ENCODE data around the gene CD82.
A peak's percentile ranks its signal among the peaks of the same experiment; 100 is the strongest.

Gene CD82

GRCh38 chr11:44561275-44561805 is 4.1 kb upstream of the CD82 start:
- H3K27ac ChIP-seq (ENCODE audit: low read length) = no peak overlapping the region
- WGBS (ENCODE audit: insufficient coverage, insufficient read length) = no CpG with 5 or more reads among the region's 3 CpGs
- H3K9me3 ChIP-seq (ENCODE audit: control insufficient read depth, insufficient read depth, low read length) = no peaks in the 10 kb centered on the region
- peaks cover 11% of the 10 kb centered on the region for H3K4me1 ChIP-seq (ENCODE audit: control insufficient read depth, insufficient read depth, low read length)
- no peak for DNase-seq (ENCODE audit: low read depth, low spot score)
- H3K27me3 ChIP-seq (ENCODE audit: control insufficient read depth, insufficient read depth, low read length) = no peaks in the 10 kb centered on the region
- H3K36me3 ChIP-seq (ENCODE audit: control insufficient read depth, insufficient read depth, low read length) = no peaks in the 10 kb centered on the region
- H3K4me3 ChIP-seq (ENCODE audit: low read length) = no peak overlapping the region

GRCh38 chr11:44561964-44562734 is 3.3 kb upstream of the CD82 start:
- DNase-seq (ENCODE audit: low read depth, low spot score) = no peak
- no peaks in the 10 kb centered on the region for H3K36me3 ChIP-seq (ENCODE audit: control insufficient read depth, insufficient read depth, low read length)
- H3K4me3 ChIP-seq (ENCODE audit: low read length) = no peak overlapping the region
- H3K27ac ChIP-seq (ENCODE audit: low read length) = no peak overlapping the region
- no peaks in the 10 kb centered on the region for H3K9me3 ChIP-seq (ENCODE audit: control insufficient read depth, insufficient read depth, low read length)
- no CpG with 5 or more reads among the region's 8 CpGs for WGBS (ENCODE audit: insufficient coverage, insufficient read length)
- H3K27me3 ChIP-seq (ENCODE audit: control insufficient read depth, insufficient read depth, low read length) = no peaks in the 10 kb centered on the region
- peaks cover 9% of the 10 kb centered on the region for H3K4me1 ChIP-seq (ENCODE audit: control insufficient read depth, insufficient read depth, low read length)

GRCh38 chr11:44562845-44563460 is 2.5 kb upstream of the CD82 start:
- H3K4me1 ChIP-seq (ENCODE audit: control insufficient read depth, insufficient read depth, low read length) = peaks cover 10% of the 10 kb centered on the region
- no peaks in the 10 kb centered on the region for H3K9me3 ChIP-seq (ENCODE audit: control insufficient read depth, insufficient read depth, low read length)
- H3K27ac ChIP-seq (ENCODE audit: low read length) = no peak overlapping the region
- H3K27me3 ChIP-seq (ENCODE audit: control insufficient read depth, insufficient read depth, low read length) = no peaks in the 10 kb centered on the region
- no peak overlapping the region for H3K4me3 ChIP-seq (ENCODE audit: low read length)
- no peaks in the 10 kb centered on the region for H3K36me3 ChIP-seq (ENCODE audit: control insufficient read depth, insufficient read depth, low read length)
- no peak for DNase-seq (ENCODE audit: low read depth, low spot score)
- WGBS (ENCODE audit: insufficient coverage, insufficient read length) = no CpG with 5 or more reads among the region's 5 CpGs

GRCh38 chr11:44563711-44564110 is 1.8 kb upstream of the CD82 start:
- Histone ChIP-seq H3K36me3 (ENCODE audit: control insufficient read depth, insufficient read depth, low read length) (no peaks in the 10 kb centered on the region), H3K4me1 (ENCODE audit: control insufficient read depth, insufficient read depth, low read length) (peaks cover 10% of the 10 kb centered on the region), H3K27ac (ENCODE audit: low read length) (no peak overlapping the region), H3K9me3 (ENCODE audit: control insufficient read depth, insufficient read depth, low read length) (no peaks in the 10 kb centered on the region), H3K27me3 (ENCODE audit: control insufficient read depth, insufficient read depth, low read length) (no peaks in the 10 kb centered on the region), H3K4me3 (ENCODE audit: low read length) (no peak overlapping the region)
- no peak for DNase-seq (ENCODE audit: low read depth, low spot score)
- no CpG with 5 or more reads among the region's 6 CpGs for WGBS (ENCODE audit: insufficient coverage, insufficient read length)

GRCh38 chr11:44564166-44564565 is 1.3 kb upstream of the CD82 start:
- peaks cover 10% of the 10 kb centered on the region for H3K4me1 ChIP-seq (ENCODE audit: control insufficient read depth, insufficient read depth, low read length)
- H3K27me3 ChIP-seq (ENCODE audit: control insufficient read depth, insufficient read depth, low read length) = no peaks in the 10 kb centered on the region
- no peak overlapping the region for H3K4me3 ChIP-seq (ENCODE audit: low read length)
- H3K36me3 ChIP-seq (ENCODE audit: control insufficient read depth, insufficient read depth, low read length) = no peaks in the 10 kb centered on the region
- H3K9me3 ChIP-seq (ENCODE audit: control insufficient read depth, insufficient read depth, low read length) = no peaks in the 10 kb centered on the region
- DNase-seq (ENCODE audit: low read depth, low spot score) = no peak
- no peak overlapping the region for H3K27ac ChIP-seq (ENCODE audit: low read length)
- no CpG with 5 or more reads among the region's 7 CpGs for WGBS (ENCODE audit: insufficient coverage, insufficient read length)

GRCh38 chr11:44564670-44565210 is 723 bp upstream of the CD82 start:
- Histone ChIP-seq H3K27me3 (ENCODE audit: control insufficient read depth, insufficient read depth, low read length) (no peaks in the 10 kb centered on the region), H3K4me1 (ENCODE audit: control insufficient read depth, insufficient read depth, low read length) (peaks cover 8% of the 10 kb centered on the region), H3K9me3 (ENCODE audit: control insufficient read depth, insufficient read depth, low read length) (no peaks in the 10 kb centered on the region), H3K36me3 (ENCODE audit: control insufficient read depth, insufficient read depth, low read length) (no peaks in the 10 kb centered on the region), H3K4me3 (ENCODE audit: low read length) (peak overlapping the region; percentile 18), H3K27ac (ENCODE audit: low read length) (no peak overlapping the region)
- DNase-seq (ENCODE audit: low read depth, low spot score) = no peak
- no CpG with 5 or more reads among the region's 22 CpGs for WGBS (ENCODE audit: insufficient coverage, insufficient read length)

GRCh38 chr11:44565953-44566949 is 788 bp downstream of the CD82 start:
- Histone ChIP-seq H3K9me3 (ENCODE audit: control insufficient read depth, insufficient read depth, low read length) (no peaks in the 10 kb centered on the region), H3K27ac (ENCODE audit: low read length) (no peak overlapping the region), H3K36me3 (ENCODE audit: control insufficient read depth, insufficient read depth, low read length) (no peaks in the 10 kb centered on the region), H3K4me1 (ENCODE audit: control insufficient read depth, insufficient read depth, low read length) (peaks cover 6% of the 10 kb centered on the region), H3K27me3 (ENCODE audit: control insufficient read depth, insufficient read depth, low read length) (no peaks in the 10 kb centered on the region), H3K4me3 (ENCODE audit: low read length) (peak overlapping the region; percentile 53; the same call in 1 of the 2 replicates)
- WGBS (ENCODE audit: insufficient coverage, insufficient read length) = no CpG with 5 or more reads among the region's 17 CpGs
- no peak for DNase-seq (ENCODE audit: low read depth, low spot score)

- peaks cover 6% of the 10 kb centered on the region for H3K4me1 ChIP-seq (ENCODE audit: control insufficient read depth, insufficient read depth, low read length)
- no CpG with 5 or more reads among the region's 11 CpGs for WGBS (ENCODE audit: insufficient coverage, insufficient read length)
- H3K27me3 ChIP-seq (ENCODE audit: control insufficient read depth, insufficient read depth, low read length) = no peaks in the 10 kb centered on the region
- H3K27ac ChIP-seq (ENCODE audit: low read length) = no peak overlapping the region
- no peak overlapping the region for H3K4me3 ChIP-seq (ENCODE audit: low read length)
- H3K9me3 ChIP-seq (ENCODE audit: control insufficient read depth, insufficient read depth, low read length) = no peaks in the 10 kb centered on the region
- DNase-seq (ENCODE audit: low read depth, low spot score) = no peak
- no peaks in the 10 kb centered on the region for H3K36me3 ChIP-seq (ENCODE audit: control insufficient read depth, insufficient read depth, low read length)
These were observed 1.8 kb downstream of the CD82 start for GRCh38 chr11:44566952-44567875.

GRCh38 chr11:44567876-44568256 is 2.4 kb downstream of the CD82 start:
- H3K36me3 ChIP-seq (ENCODE audit: control insufficient read depth, insufficient read depth, low read length) = no peaks in the 10 kb centered on the region
- H3K4me1 ChIP-seq (ENCODE audit: control insufficient read depth, insufficient read depth, low read length) = peaks cover 6% of the 10 kb centered on the region
- DNase-seq (ENCODE audit: low read depth, low spot score) = no peak
- WGBS (ENCODE audit: insufficient coverage, insufficient read length) = no CpG with 5 or more reads among the region's 4 CpGs
- no peaks in the 10 kb centered on the region for H3K27me3 ChIP-seq (ENCODE audit: control insufficient read depth, insufficient read depth, low read length)
- H3K4me3 ChIP-seq (ENCODE audit: low read length) = no peak overlapping the region
- no peak overlapping the region for H3K27ac ChIP-seq (ENCODE audit: low read length)
- H3K9me3 ChIP-seq (ENCODE audit: control insufficient read depth, insufficient read depth, low read length) = no peaks in the 10 kb centered on the region

Measured in iPS DF 6.9 (cell line).